Activated CD8-positive, alpha-beta memory T cell treated with anti-CD3 and anti-CD28 coated beads, Interleukin-2, amount 50 U/mL, for 24 hours (primary cell): ENCODE data around the gene TIMM10.
A peak's percentile ranks its signal among the peaks of the same experiment; 100 is the strongest.

Source experiments
- DNase-seq: peaks from one replicate; pipeline ENCODE4 v3.0.0-alpha.2; 2020; ENCODE audit errors: extremely low read depth

TIMM10 gene

GRCh38 chr11:57484141-57484710 lies 46.3 kb downstream of the TIMM10 start:
- no peak for DNase-seq

- DNase-seq, result no peak
These were observed 47.0 kb downstream of the TIMM10 start for GRCh38 chr11:57483562-57483918.

GRCh38 chr11:57482782-57483561 lies 47.6 kb downstream of the TIMM10 start:
- DNase-seq, result peak; percentile 28

GRCh38 chr11:57481915-57482781 lies 48.4 kb downstream of the TIMM10 start:
- DNase-seq, result no peak

- DNase-seq, result no peak
These were observed 49.2 kb downstream of the TIMM10 start for GRCh38 chr11:57481315-57481714.

GRCh38 chr11:57480409-57481137 lies 50.0 kb downstream of the TIMM10 start:
- DNase-seq, result peak; percentile 52

- DNase-seq, result no peak
These were observed 50.6 kb downstream of the TIMM10 start for GRCh38 chr11:57479911-57480310.

GRCh38 chr11:57479021-57479663 lies 51.4 kb downstream of the TIMM10 start:
- DNase-seq, result no peak
